Neural progenitor cell (in vitro differentiated cells): ENCODE measurements around the gene STBD1. TPM values are rescaled to one million over a fixed set of nuclear protein-coding genes. Genes with fewer than 3 reads are reported as not detected.

Experiments
- DNase-seq: peaks from one replicate; pipeline ENCODE4 v3.0.0-alpha.2; 2016; ENCODE audit warnings: low spot score
- H2AFZ ChIP-seq: fragments of 200-600 bp; sonication (generic); replicated peaks from 2 replicates; pipeline ENCODE4 v1.6.1; 2016; ENCODE audit warnings: antibody characterized with exemption
- H3F3A ChIP-seq: fragments of 200-600 bp; sonication (generic); 2 replicates; pipeline ENCODE4 v1.6.1; 2016; ENCODE audit warnings: antibody characterized with exemption, low read depth
- H3K27ac ChIP-seq: fragments of 200-600 bp; sonication (generic); 2 replicates; pipeline ENCODE4 v1.5.1; 2016; ENCODE audit warnings: mild to moderate bottlenecking
- H3K27me3 ChIP-seq: fragments of 200-600 bp; sonication (generic); 2 replicates; pipeline ENCODE4 v1.6.1; 2016; ENCODE audit warnings: mild to moderate bottlenecking, moderate library complexity
- H3K36me3 ChIP-seq: fragments of 200-600 bp; sonication (generic); 2 replicates; pipeline ENCODE4 v1.5.1; 2016
- H3K4me1 ChIP-seq: fragments of 200-600 bp; sonication (generic); 2 replicates; pipeline ENCODE4 v1.6.1; 2016; ENCODE audit warnings: mixed run types
- H3K4me2 ChIP-seq: fragments of 200-600 bp; sonication (generic); 2 replicates; pipeline ENCODE4 v1.6.1; 2016
- H3K4me3 ChIP-seq: fragments of 200-600 bp; sonication (generic); 2 replicates; pipeline ENCODE4 v1.5.1; 2016
- H3K79me2 ChIP-seq: fragments of 200-600 bp; sonication (generic); 2 replicates; pipeline ENCODE4 v1.6.1; 2016; ENCODE audit warnings: low read depth
- H3K9ac ChIP-seq: fragments of 200-600 bp; sonication (generic); 2 replicates; pipeline ENCODE4 v1.6.1; 2016
- H3K9me3 ChIP-seq: fragments of 200-600 bp; sonication (generic); 2 replicates; pipeline ENCODE4 v1.5.1; 2016; ENCODE audit warnings: low read depth
- H4K20me1 ChIP-seq: fragments of 200-600 bp; sonication (generic); 2 replicates; pipeline ENCODE4 v1.6.1; 2016; ENCODE audit warnings: low read depth
- H3K27ac Mint-ChIP-seq: 3 replicates; pipeline ENCODE4 v1.8.0; 2021; ENCODE audit warnings: mixed read lengths
- H3K27me3 Mint-ChIP-seq: 2 replicates; pipeline ENCODE4 v1.8.0; 2022; ENCODE audit warnings: low read depth, mild to moderate bottlenecking, inconsistent platforms, moderate library complexity, mixed read lengths; ENCODE audit not compliant: insufficient read depth
- H3K36me3 Mint-ChIP-seq: 3 replicates; pipeline ENCODE4 v1.8.0; 2021; ENCODE audit warnings: mixed read lengths
- H3K4me1 Mint-ChIP-seq: 3 replicates; pipeline ENCODE4 v1.8.0; 2021; ENCODE audit warnings: mixed read lengths
- H3K4me3 Mint-ChIP-seq: 3 replicates; pipeline ENCODE4 v1.8.0; 2021; ENCODE audit warnings: mild to moderate bottlenecking, moderate library complexity, mixed read lengths
- H3K9me3 Mint-ChIP-seq: 3 replicates; pipeline ENCODE4 v1.8.0; 2020; ENCODE audit warnings: mixed read lengths
- CTCF ChIP-seq: fragments of 200-600 bp; sonication (generic); IDR thresholded peaks from 2 replicates; pipeline ENCODE4 v1.5.1; 2017; ENCODE audit warnings: antibody characterized with exemption, mild to moderate bottlenecking
- EZH2 ChIP-seq: fragments of 200-600 bp; sonication (generic); IDR thresholded peaks from 2 replicates; pipeline ENCODE4 v1.6.1; 2017; ENCODE audit warnings: antibody characterized with exemption, mild to moderate bottlenecking, moderate library complexity
- EZH2phosphoT487 ChIP-seq: fragments of 200-600 bp; sonication (generic); IDR thresholded peaks from 2 replicates; pipeline ENCODE4 v1.6.1; 2017; ENCODE audit warnings: antibody characterized with exemption
- total RNA-seq: library from RNA; depleted of rRNA; stranded (reverse); fragments of >200 nt; gene quantifications from 2 replicates; pipeline ENCODE4 v1.2.3, GENCODE V29; 2015; ENCODE audit warnings: low replicate concordance

The STBD1 gene
- total RNA-seq, 1 donor from 2014 or later = 5.4 TPM

DNA sequence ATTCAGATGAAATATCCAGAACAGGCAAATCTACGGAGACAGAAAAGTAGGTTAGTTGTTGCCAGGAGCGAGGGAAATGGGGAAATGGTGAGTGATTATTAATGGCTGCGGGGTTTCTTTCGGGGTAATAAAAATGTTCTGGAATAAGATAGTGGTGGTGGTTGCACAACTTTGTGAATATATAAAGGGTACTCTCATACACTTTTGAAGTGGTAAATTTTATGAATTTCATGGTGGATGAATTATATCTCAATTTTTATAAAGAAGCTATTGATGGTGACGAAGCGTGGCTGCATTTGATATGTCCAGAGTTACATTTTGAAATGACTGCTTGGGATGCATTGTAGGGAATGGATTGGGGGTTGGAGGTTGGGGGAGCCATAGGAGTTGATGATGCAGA is 38.7 kb upstream of the STBD1 start:
- no peak overlapping the region for H3K27ac ChIP-seq
- no peaks in the 10 kb centered on the region for H3K79me2 ChIP-seq
- no peaks in the 10 kb centered on the region for H3K9me3 ChIP-seq
- H3F3A ChIP-seq = no peaks in the 10 kb centered on the region
- no peak overlapping the region for H3K27ac Mint-ChIP-seq
- H3K36me3 Mint-ChIP-seq = no peaks in the 10 kb centered on the region
- H4K20me1 ChIP-seq = no peaks in the 10 kb centered on the region
- TF ChIP-seq EZH2 = no peak
- TF ChIP-seq CTCF = no peak
- TF ChIP-seq EZH2phosphoT487 = no peak
- no peak overlapping the region for H3K4me3 Mint-ChIP-seq
- no peak overlapping the region for H3K9ac ChIP-seq
- H3K27me3 ChIP-seq = no peaks in the 10 kb centered on the region
- H3K4me2 ChIP-seq = no peak overlapping the region
- H3K9me3 Mint-ChIP-seq = no peaks in the 10 kb centered on the region
- no peaks in the 10 kb centered on the region for H3K4me1 ChIP-seq
- H3K27me3 Mint-ChIP-seq = no peaks in the 10 kb centered on the region
- DNase-seq = no peak
- no peaks in the 10 kb centered on the region for H3K4me1 Mint-ChIP-seq
- H2AFZ ChIP-seq = no peak overlapping the region
- no peak overlapping the region for H3K4me3 ChIP-seq
- no peaks in the 10 kb centered on the region for H3K36me3 ChIP-seq

DNA sequence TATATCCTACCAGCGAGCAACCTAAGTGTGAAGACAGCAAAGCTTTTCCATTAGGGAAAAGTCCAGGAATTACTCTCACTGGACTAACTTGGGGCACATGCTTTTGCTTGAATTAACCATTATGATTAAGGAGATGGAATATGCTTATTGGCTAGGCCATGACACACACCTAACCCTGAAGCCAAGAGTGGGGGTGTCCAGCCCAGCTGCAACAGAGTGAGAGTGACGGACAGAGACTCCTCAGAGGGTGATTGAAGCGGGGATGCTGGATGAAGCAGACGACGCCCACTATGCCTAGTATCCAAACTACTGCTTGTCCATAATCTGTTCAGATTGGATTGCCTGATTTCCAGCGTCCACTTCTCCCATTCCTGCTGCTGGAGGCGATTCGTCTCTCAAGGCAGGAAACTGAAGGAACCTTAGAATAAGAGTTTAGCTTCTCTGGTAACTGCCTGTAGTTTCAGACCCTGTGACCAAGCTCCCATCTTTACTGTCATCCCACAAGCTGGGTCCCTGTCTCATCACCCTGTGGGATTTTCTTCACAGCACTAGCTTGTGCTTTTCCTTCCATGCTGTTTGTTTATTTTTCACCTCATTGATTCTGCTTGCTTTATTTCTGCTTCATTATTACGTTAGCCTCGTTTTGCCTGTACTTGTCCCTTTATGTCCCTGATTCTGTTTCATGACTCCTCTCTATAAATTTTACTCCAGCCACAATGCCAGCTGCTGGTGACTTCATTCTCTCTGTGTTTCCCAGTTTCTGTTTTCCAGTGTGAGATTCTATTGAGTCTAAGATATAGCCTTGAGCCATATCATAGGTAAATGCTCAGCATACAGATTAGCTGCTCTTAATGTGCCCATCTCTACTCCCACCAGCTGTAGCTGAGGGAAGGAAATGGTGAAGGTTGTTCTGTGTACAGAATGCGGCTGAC is 36.0 kb upstream of the STBD1 start:
- Mint-ChIP-seq H3K27ac (no peak overlapping the region), H3K9me3 (no peaks in the 10 kb centered on the region), H3K4me3 (no peak overlapping the region), H3K27me3 (no peaks in the 10 kb centered on the region), H3K36me3 (no peaks in the 10 kb centered on the region), H3K4me1 (no peaks in the 10 kb centered on the region)
- no peaks in the 10 kb centered on the region for H4K20me1 ChIP-seq
- H3F3A ChIP-seq = no peaks in the 10 kb centered on the region
- H2AFZ ChIP-seq = no peak overlapping the region
- DNase-seq = no peak
- no peaks in the 10 kb centered on the region for H3K9me3 ChIP-seq
- no peak overlapping the region for H3K27ac ChIP-seq
- H3K4me3 ChIP-seq = no peak overlapping the region
- no peaks in the 10 kb centered on the region for H3K79me2 ChIP-seq
- no peaks in the 10 kb centered on the region for H3K36me3 ChIP-seq
- H3K4me2 ChIP-seq = no peak overlapping the region
- H3K27me3 ChIP-seq = no peaks in the 10 kb centered on the region
- no peak overlapping the region for H3K9ac ChIP-seq
- no peak for TF ChIP-seq CTCF
- TF ChIP-seq EZH2phosphoT487 = no peak
- TF ChIP-seq EZH2 = no peak
- no peaks in the 10 kb centered on the region for H3K4me1 ChIP-seq

GRCh38 chr4:76271248-76271647 is 35.3 kb upstream of the STBD1 start:
- H3K36me3 ChIP-seq = no peaks in the 10 kb centered on the region
- no peak overlapping the region for H3K4me3 Mint-ChIP-seq
- no peaks in the 10 kb centered on the region for H3F3A ChIP-seq
- H3K9ac ChIP-seq = no peak overlapping the region
- no peak overlapping the region for H2AFZ ChIP-seq
- no peaks in the 10 kb centered on the region for H3K4me1 ChIP-seq
- no peak overlapping the region for H3K4me2 ChIP-seq
- peaks cover 2% of the 10 kb centered on the region for H3K36me3 Mint-ChIP-seq
- H3K79me2 ChIP-seq = no peaks in the 10 kb centered on the region
- no peaks in the 10 kb centered on the region for H3K27me3 Mint-ChIP-seq
- DNase-seq = no peak
- H3K27ac ChIP-seq = no peak overlapping the region
- no peaks in the 10 kb centered on the region for H4K20me1 ChIP-seq
- H3K9me3 ChIP-seq = no peaks in the 10 kb centered on the region
- no peak overlapping the region for H3K27ac Mint-ChIP-seq
- H3K4me3 ChIP-seq = no peak overlapping the region
- no peak for TF ChIP-seq EZH2phosphoT487
- TF ChIP-seq EZH2 = no peak
- TF ChIP-seq CTCF = no peak
- H3K27me3 ChIP-seq = no peaks in the 10 kb centered on the region
- H3K4me1 Mint-ChIP-seq = no peaks in the 10 kb centered on the region
- H3K9me3 Mint-ChIP-seq = no peaks in the 10 kb centered on the region
